ENCODE measurements around the gene PLAGL1.
A peak's percentile ranks its signal among the peaks of the same experiment; 100 is the strongest.

Gene PLAGL1

DNA sequence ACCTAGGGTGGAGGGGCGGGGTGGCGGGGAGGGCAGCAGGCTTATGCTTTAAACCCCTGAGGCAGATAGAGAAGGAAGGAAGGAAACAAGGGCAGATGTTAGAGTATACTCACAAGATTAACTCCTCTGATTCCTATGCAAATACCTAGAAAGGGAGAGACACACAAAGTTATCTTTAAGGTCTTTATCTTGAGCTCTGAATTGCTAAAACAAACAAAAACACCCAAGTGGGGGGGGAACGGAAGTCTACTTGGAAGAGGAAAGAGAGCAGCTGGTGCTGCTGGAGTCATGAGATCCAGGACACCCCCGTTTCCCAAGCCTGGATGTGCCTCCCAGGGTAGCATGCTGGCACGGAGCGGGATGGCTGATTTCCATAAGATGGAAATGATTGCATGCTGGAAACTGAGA lies 43.4 kb downstream of the PLAGL1 start:
- DNase-seq = no peak

DNA sequence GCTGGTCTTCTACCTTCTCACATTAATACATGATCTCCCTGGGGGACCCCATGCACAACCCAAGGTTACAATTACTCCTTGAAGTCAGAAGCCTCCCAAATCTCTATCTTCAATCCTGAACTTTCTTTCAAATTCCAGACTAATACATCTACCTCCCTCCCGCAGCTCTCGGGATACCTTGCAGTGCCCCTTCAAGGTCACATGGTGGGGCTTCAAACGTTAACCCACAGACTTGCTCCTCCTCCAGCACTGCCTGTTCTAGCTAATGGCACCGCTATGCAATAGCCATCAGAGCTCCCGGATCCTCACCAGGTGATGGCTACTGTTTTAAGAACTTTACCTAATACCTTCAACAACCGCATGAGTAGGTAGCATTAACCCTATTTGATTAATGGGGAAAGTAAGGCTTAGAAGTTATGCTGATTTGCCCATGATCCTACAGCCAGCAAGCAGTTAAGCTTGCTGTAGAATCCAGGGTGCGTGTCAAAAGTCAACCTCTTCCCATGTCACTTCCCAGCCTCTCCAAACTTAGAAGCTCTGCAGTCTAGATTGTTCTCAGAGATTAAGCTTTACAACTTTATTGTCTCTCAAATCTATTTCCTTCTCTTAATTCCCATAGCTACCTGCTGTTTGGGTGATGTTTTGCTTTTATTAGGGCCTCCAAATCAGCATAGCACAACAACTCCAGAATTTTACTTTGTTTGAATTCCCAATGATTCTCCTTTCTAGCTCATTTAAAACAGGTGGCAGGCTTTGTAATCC lies 44.7 kb downstream of the PLAGL1 start:
- no peak for DNase-seq

DNA sequence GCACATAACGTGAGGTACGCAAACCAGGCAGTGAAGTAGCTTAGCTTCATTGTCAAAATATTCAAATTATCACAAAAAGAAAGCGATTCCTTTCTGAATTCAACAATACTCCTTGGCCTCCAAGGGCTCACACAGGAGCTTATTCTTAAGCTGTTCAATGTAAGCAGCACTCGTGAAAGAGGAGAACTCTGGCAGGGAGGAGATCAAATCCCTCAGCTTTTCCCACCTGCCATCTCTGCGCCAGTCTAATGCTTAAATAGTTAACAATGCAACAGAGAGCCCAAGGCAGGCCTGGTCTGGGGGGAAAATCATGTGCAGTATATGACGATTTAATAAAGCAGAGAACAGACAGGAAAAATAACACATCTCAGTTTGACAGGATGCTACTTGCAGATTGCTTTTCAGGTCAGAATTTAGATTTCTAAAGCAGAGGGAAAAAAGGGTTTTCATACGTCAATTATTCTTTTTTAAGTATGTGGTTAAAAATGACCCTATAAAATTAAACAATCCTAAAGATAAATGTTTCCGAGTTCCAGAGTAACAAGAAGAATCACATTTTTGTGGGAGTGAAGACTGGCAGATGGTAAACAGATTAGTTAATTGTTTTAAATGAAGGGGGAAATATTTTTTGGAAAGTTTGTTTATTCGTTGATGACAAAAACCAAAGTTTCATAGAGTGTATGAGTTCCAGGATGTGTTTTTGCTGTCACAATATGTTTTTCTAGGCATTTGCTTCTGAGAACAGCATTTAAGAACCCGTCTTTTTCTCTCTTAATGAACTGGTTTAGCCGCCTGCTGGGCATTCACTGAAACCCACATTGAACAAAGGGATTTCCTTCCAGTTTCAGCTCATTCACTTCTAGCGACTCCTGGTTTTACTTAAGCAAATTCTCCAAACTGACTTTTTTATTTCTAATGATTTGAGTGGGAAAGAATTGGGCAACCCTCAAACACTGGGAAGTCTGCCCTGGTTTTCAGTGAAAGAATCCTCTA lies 45.9 kb downstream of the PLAGL1 start:
- DNase-seq = peak in 1 of 2 donors; percentile 25

DNA sequence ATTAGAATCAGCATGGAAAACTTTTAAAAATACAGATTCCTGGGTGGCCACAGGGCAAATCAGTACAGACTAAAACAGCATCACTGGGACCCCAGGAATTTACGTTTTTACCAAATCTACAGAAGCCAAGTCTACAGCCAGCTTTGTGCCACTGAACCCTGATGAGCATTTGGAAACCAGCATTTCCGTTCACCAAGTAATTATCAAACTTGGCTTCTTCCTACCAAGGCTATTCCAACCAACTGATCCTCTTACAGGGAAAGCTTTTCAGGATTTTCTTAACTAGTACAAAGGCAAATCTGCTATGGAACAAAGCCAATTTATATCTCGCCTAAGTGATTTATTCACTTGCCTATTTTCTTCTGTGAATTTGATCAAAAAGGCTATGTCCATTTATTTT lies 47.0 kb downstream of the PLAGL1 start:
- no peak for DNase-seq

DNA sequence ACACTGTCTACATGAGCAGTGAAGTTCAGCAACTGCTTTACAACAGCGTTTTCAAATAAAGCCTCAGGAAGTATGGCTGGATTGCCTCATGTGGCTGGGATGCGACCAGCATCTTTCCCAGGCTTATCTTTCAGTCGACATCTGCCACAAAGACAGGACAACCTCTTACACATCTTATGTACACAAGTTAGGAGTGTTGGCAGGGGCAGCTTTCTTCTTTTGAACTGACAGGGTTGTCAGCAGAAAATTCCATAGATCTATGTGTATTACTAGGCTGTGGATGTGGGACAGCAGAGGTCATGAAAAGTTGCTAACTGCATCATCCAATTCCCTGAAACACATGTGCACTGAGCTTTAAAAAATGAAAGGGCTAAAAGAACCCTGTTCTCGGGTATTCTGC lies 48.1 kb downstream of the PLAGL1 start:
- no peak for DNase-seq

DNA sequence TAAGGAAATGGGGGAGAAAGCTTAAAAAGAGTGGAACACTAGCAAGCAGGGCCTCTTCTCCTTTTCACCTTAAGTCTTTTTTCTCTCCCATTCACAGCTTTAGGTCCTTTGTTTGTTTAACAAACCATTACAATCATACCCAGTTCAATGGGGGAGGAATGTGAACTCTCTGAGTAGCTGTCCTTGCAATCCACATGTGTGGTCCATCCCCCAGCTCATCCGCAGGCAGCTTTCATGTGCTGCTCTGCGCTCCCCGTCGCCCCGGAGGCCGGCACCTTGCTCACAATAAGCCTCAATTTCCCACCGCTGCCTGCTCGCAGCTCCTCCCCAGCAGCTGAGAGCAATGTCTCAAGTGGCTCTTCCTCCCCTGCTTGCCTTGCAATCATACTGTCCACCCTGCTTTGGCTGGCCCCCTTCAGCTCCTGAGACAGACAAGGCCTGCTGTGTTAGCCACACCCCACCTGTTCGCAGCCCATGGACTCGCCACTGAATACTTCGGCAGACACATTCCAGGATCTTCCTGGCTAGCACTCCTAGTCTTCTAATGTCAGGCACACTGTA lies 49.1 kb downstream of the PLAGL1 start:
- no peak for DNase-seq

DNA sequence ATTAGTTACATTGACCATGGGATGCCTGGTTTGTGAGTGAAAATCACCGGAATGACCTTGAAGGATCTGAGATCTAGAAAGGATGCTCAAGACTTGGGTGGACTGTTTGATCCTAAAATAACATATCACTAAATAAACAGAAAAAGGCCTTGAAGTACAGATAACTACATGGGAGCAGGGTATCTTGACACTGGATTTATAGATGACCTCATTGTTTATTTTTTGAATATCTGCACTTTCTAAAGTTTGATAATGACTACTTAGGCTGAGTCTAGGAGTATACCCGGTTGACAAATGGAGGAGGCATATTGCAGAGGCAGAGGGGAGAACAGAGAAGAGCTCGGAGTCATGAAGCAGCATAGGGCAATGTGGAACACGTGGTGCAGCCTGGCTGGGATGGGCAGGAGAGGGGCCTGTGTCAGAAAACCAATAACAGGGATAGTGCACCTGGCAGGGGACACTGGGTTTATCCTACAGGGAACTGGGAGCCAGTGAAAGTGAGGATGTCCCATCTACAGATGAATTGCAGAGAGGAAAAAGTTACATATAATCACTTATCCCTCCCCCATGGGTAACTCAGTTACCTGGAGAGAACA lies 50.3 kb downstream of the PLAGL1 start:
- no peak for DNase-seq

DNA sequence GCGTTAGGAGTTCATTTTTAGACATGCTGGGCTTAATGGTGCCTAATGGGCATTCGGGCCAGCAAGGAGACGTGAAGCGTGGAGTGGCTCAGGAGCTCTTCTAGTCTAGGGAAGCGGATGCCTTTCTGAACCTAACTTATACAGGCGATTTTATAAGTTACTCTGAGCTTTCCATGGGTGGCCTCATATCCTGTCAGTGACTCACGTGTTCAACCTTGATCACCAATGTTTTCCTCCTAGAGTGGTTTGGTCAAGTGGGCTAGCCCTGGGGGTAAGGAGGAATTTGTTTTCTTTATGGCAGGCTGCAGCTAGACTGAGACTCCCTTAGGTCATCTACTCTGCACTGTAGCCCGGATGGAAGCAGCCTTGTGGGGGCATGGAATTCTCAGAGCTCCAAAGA lies 52.1 kb downstream of the PLAGL1 start:
- no peak for DNase-seq

DNA sequence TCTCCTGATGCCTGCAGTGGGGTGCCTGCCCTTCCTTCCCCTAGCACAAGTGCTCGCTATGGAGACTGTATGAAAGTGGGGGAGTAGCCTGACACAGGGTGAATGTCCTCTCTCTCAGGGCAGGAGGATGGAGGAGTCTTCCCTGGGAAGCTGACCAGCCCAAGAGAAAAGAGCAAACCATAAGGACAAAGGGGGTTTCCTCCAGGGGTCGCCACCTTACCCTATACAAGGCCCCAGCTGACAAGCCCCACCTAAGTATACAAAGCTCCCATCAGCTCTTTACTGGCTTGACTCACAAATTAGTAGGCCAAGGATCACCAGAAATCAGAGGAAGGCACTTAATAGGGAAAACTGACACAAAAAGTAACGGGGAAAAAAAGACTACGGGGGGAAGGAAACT lies 54.1 kb downstream of the PLAGL1 start:
- DNase-seq = no peak

DNA sequence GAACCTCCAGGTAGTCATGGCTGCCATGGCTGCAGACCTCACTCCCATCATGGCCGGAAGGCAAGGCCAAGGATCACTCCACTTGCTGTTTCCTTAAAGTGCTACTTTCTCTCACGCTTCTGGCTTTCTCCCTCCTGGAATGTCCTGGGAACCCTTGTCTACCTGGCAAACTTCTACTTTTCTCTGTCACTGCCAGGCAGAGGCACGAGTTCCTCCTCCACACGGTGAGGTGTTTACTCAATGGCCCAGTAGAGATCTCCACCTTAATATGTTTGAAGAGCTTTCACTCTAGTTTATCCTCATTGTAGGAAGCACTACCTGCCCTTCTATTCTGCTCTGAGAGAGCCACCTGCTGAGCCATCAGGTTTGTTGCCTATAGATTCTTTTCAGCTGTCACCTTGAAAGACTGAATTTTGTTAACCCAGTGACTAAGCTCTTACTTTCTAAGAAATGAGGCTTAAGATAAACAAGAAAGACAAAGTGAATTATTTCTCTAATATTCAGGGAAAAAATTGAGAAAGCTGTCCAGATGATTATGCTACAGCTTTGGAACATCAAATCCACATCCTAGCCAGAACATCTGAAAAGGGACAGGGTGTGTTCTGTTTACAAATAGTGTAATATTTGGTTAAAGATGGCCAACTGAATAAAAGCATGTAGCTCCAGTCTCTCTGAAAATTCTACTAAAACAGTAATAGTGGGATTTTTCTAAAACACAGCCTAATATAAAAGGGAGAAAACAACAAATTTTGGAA lies 54.9 kb downstream of the PLAGL1 start:
- no peak for DNase-seq

DNA sequence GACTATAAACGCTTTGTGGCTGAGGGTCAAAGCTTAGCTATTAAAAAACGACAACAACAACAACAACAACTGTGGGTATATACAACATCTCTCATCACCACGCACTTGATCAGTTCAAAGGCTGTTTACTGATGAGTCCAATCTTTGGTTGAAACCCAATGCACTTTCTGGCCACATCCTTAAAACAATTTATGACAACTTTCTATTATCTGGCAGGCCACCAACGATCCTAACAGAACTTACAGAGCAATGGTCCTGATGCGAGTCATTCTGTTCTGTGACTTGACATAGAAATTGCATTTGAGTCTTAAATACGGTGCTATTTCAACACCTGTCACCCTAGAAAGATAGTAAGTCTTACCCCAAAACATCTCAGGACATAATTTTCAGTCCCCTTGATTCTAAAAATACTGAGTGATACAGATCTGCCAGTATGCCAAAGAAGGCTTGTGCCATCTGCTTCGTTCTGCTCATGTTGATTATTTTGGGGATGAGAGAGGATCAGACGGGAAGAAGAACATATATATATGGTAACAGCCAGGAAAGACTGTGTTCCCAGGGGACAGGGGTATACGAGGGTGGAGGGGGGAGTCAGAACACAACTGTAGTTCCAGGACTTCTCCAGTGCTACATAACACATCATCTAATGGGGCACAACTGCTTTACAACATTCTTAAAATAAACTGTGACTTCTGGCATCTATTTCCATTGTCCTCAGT lies 55.8 kb downstream of the PLAGL1 start:
- peak; percentile 2 to 44 for DNase-seq

DNA sequence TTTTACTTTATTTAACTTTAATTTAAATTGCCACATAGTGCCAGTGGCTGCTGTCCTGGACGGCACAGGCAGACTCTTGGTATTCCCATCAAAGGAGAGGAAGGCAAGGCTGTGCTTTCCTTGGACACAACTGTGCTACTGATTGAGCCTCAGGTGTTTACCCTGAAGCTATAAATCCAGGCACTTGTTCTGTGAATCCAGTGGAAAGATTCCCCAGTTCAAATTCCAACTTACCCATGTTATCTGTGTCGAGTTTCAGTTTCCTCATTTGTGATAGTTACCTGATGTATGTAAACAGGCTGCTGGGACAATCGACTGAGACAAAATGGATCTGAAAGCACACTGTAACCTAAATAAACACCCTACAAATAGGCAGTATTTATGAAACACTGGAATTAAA lies 57.2 kb downstream of the PLAGL1 start:
- no peak for DNase-seq

DNA sequence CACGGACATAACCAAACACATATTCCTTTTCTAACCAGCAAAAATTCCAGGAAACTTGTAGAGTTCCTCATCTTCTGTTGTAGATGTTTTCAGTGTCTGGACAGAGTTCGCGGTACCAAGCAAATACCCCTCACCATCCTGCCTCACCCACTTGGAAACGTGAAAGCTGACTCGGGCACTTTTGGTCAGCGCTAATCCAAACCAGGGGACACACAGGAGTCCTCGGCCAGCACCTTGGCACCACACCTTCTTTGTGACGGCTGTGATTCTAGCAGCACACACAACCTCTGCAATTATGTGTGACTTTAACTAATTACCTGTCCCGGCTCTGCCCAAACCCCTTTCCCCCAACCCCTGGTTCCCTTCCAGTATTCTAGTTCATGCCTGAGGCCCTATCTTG lies 58.1 kb downstream of the PLAGL1 start:
- DNase-seq = no peak

DNA sequence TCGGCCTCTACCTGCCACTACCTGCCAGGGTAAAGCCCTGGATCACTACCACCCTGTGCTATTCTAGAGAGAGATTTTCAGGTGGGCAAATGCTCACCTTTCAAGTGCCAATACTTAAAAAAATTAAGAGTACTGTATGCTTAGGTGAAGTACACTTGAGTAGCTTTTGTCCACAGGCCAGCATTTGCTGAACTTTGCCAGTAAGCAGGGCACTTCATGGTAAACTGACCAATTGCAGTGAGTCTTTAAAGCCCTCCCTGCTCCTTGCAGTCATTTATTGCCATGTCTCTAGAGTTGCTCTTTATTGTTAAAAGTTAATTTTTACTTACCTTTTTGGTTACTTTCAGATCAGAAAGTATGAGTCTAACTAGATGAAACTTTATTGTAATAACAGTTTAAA lies 58.5 kb downstream of the PLAGL1 start:
- DNase-seq = no peak

DNA sequence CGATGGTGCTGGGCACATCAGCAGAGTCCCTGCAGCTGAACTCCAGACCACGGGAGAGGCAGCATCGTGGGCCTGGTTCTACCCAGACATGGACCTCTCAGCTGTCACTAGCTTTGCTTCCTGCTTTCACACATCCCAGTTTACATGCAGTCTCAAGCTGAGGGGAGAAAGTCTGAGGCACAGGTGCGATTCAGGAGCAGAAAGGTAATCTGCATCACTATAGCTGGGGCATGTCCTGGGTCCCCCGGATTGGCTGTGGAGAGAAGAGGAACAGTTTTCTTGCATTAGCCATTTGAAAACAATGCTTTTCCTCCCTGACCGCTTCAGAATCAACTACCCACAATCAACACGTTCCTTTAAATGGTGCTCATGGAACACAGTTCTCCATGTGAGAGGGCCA lies 59.9 kb downstream of the PLAGL1 start:
- no peak for DNase-seq

DNA sequence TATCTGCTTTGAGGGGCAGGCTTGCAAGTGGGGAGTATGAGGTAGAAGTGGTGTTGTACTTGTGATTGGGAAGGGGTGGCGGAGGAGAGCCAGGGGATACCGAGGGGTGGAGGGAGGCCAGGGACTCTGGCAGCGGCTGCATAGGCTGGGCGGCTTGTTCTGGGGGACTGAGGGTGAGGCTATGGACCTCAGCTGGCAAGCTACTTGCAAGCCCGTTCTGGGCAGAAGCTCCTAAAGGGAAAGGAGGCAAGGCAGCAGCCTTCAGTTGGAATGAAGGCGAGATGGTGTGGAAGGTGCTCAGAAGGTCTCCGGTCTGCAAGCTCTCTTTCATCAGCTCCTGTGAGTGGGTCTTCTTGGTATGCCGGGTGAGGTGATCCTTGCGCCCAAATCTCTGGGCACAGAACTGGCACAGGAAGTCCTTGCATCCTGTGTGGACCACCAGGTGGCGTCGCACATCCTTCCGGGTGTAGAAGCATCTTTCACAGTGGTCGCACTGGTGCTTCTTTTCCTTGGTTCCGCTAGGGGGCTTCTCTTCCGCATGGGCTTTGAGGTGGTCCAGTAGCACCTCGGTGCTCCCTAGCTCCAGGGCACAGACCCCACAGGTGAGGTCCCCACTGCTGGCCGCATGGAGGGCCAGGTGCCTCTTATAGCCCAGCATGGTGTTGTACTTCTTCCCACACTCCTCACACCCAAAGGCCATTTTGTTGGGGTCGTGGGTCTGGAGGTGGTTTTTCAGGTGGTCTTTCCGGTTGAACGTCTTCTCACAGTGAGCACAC lies 66.0 kb downstream of the PLAGL1 start:
- DNase-seq = no peak

DNA sequence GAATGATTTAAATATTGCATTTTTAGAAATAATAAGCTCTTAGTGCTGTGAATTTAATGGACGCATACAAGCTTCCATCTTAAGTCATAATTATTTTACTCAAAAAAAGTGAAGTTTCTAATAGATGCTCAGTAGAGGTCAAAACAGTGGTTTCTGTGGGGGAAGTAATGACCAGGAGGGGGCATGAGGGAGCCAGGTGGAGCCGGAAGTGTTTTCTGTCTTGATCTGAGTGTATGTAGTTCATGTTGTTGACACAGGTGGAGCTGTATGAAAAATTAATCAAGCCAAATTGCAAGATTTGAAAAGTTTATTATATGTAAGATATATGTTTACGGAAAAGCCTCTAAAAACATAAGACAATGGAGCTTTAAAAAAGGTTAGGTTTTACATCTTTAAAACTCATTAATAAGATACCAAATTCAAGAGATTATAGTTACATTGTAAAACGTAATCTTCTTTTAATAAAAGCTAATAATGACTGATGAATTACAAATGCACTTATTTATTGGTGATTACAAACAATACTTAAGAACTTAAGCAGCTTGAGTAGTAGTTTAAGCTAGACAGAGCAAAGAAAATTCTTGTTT lies 68.0 kb downstream of the PLAGL1 start:
- no peak for DNase-seq

DNA sequence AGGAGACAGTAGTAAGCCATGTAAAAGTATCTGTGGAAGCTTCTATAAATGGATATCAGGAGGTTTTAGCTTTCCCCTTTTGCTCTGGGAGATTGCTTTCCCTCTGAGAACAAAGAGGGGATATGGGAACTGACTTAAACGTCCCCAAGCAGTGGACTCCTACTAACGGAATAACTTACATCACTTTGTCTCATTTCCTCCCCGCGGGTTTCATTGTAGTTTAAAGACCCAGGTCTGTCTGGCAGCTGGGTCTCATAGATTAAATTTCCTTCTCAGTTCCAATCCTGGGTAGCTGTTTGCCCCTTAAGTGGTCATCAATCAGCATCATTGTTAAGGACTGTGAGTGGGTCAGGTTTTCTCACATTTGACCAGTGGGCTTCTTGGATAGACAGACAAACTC lies 68.7 kb downstream of the PLAGL1 start:
- no peak for DNase-seq

DNA sequence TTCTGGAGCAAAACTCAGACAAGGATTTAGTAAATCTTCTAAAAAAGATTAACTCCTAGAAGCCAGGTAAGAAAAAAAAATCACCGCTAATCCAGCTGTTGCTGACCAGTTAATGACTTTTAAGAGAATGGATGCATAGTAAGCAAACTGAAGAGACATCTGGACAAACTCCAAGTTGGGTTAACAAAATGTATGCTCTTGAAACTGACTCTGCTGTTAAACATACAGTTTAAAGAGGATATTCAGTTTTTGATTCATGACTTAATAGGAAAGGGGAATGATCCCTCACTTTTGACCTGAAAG lies 70.4 kb downstream of the PLAGL1 start:
- no peak for DNase-seq

DNA sequence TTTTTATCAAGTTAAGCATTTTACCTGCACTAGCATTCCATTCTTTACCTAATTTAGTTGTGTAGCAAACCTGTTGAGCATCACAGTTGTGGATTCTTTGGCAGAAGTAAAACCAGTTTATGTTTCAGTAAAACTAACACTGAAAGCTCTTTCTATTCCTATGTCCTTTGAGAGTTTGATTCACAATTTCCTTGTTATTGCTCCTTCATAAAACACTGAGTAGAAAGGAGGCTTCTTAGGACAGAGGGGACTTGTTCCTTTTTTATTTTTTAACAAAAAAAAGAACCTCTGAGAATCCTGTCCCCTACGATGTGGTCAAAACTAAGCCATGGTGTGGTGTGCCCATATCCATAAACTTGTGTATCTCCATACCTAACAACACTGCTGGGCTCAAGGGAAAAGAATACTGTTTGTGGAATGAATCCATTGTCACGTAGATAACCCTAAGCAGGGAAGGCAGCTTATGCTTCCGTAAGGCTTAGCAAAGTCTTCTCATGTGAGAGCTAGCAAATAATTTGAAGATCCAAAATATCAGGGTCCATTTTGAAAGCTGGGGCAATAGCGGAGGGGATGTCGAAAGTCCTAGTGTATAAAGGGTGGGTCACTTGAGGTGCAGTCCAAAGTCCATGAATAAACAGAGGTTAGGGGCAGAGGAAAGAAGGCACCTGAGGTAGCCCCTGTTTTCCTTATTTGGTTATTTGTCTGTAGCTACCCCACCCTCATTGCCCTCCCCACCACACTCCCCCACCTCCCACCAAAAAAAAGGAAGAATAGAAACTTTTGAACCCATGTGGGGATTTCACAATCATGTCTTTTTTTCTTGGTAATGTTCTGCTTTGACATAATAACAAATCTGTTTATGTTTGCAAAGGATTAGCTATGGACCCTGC lies 71.0 kb downstream of the PLAGL1 start:
- no peak for DNase-seq
